OCI-LY7 (cell line): ENCODE data around the gene EFHD2.

Source experiments
- EZH2phosphoT487 ChIP-seq: fragments of 200-600 bp; sonication (generic); IDR thresholded peaks from 2 replicates; pipeline ENCODE4 v1.6.1; 2018; ENCODE audit warnings: low read depth, borderline replicate concordance, mild to moderate bottlenecking, mixed run types, antibody characterized with exemption, low read length, moderate library complexity, mixed read lengths
- TF ChIP-seq, protein P1 (sequence below): fragments of 200-600 bp; sonication (generic); conservative IDR thresholded peaks from 2 replicates; pipeline ENCODE4 v1.5.1; 2014; ENCODE audit warnings: mild to moderate bottlenecking, antibody characterized with exemption, low read length, moderate library complexity, mixed read lengths

DNA sequence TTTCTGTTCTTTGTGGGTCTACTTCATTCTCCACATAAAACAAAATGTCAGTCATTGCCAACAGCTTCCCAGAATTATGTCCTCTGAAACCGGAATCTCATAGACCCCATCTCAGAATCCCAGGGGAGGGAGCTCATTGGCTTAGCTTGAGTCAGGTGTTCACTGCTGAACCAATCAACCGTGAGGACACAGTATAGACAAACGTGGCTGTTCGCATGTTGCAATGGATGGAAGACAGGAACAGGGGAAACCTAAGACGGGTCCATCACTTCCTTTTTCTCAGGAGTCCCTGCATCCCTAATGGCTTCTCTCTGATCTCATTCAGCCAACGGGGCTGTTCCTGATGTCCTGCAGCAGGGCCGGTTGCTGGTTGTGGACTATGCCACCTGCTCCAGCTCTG, 56.0 kb downstream of the EFHD2 start:
- no peak for TF ChIP-seq EZH2phosphoT487
- TF ChIP-seq, protein P1, sequence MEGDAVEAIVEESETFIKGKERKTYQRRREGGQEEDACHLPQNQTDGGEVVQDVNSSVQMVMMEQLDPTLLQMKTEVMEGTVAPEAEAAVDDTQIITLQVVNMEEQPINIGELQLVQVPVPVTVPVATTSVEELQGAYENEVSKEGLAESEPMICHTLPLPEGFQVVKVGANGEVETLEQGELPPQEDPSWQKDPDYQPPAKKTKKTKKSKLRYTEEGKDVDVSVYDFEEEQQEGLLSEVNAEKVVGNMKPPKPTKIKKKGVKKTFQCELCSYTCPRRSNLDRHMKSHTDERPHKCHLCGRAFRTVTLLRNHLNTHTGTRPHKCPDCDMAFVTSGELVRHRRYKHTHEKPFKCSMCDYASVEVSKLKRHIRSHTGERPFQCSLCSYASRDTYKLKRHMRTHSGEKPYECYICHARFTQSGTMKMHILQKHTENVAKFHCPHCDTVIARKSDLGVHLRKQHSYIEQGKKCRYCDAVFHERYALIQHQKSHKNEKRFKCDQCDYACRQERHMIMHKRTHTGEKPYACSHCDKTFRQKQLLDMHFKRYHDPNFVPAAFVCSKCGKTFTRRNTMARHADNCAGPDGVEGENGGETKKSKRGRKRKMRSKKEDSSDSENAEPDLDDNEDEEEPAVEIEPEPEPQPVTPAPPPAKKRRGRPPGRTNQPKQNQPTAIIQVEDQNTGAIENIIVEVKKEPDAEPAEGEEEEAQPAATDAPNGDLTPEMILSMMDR: no peak
